HL-60 (cell line): ENCODE data around the gene JAK1.

Experiments used
- DNase-seq, 2 experiments: peaks; one replicate each; pipeline ENCODE4 v3.0.0-alpha.2; 2010 to 2020; ENCODE audit warnings: low read depth in 1 of 2, low spot score in 1 of 2
- H3K27ac ChIP-seq: fragments of 250-450 bp; sonication (Bioruptor Pico); replicated peaks from 2 replicates; pipeline ENCODE4 v1.5.1; 2020; ENCODE audit warnings: mild to moderate bottlenecking, moderate library complexity
- H3K27me3 ChIP-seq: fragments of 250-450 bp; sonication (Bioruptor Pico); 2 replicates; pipeline ENCODE4 v1.5.1; 2021; ENCODE audit warnings: mild to moderate bottlenecking, moderate library complexity; ENCODE audit not compliant: insufficient read depth, poor library complexity, severe bottlenecking
- H3K4me3 ChIP-seq: replicated peaks from 2 replicates; pipeline ENCODE4 v1.5.1; 2011; ENCODE audit warnings: mild to moderate bottlenecking, control low read depth, low read length; ENCODE audit not compliant: insufficient read depth
- GABPA ChIP-seq: IDR thresholded peaks from 2 replicates; pipeline ENCODE4 v1.6.1; 2012; ENCODE audit warnings: low read depth
- POLR2AphosphoS5 ChIP-seq: IDR thresholded peaks from 2 replicates; pipeline ENCODE4 v1.6.1; 2012; ENCODE audit warnings: low read depth
- SPI1 ChIP-seq: IDR thresholded peaks from 2 replicates; pipeline ENCODE4 v1.6.1; 2012; ENCODE audit warnings: low read depth, mild to moderate bottlenecking, borderline replicate concordance
- TF ChIP-seq, protein P1 (sequence below): IDR thresholded peaks from one replicate; pipeline ENCODE4 v1.5.1; 2011; ENCODE audit warnings: low read length, control low read depth, inconsistent platforms; ENCODE audit not compliant: insufficient read depth
- TF ChIP-seq, protein P2 (sequence below): IDR thresholded peaks from 2 replicates; pipeline ENCODE4 v1.6.1; 2012; ENCODE audit warnings: low read depth; ENCODE audit not compliant: insufficient replicate concordance

The JAK1 gene

DNA sequence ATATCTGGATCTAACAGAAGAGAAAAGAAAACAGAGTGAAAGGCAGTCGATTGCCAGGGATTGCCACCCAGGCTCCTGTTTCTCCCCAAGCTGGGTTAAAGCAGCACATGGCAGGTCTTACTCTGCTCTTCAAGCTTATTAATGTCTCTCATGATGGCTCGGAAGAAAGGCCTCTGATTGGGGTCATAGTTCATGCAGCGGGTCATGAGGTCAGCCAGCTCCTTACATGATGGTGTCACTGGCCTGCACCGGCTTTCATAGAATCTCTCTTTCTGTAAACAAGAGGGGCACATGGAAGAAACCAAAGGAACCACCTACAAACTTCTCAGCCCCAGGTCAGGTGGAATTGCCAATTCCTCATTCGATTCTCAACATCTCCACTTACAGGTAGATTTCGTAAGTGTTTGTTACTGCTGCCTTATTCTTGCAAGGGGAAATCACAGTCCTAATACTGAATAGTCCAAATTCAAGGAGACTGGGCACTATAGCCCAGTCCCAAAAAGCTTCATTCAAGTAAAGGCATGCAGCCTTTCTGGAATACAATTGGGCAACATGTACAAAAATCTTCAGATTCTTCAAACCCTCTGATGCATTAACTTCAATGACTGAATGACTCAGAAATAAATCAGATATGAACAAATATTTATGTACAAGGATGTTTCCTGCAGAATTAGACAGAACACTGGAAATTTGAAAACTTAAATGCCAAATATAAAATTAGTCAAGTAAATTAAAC, 124.9 kb downstream of the JAK1 start:
- Histone ChIP-seq H3K27ac (no peak overlapping the region), H3K27me3 (no peaks in the 10 kb centered on the region), H3K4me3 (no peak overlapping the region)
- TF ChIP-seq SPI1 (no peak), GABPA (no peak), POLR2AphosphoS5 (no peak)
- TF ChIP-seq, protein P1, sequence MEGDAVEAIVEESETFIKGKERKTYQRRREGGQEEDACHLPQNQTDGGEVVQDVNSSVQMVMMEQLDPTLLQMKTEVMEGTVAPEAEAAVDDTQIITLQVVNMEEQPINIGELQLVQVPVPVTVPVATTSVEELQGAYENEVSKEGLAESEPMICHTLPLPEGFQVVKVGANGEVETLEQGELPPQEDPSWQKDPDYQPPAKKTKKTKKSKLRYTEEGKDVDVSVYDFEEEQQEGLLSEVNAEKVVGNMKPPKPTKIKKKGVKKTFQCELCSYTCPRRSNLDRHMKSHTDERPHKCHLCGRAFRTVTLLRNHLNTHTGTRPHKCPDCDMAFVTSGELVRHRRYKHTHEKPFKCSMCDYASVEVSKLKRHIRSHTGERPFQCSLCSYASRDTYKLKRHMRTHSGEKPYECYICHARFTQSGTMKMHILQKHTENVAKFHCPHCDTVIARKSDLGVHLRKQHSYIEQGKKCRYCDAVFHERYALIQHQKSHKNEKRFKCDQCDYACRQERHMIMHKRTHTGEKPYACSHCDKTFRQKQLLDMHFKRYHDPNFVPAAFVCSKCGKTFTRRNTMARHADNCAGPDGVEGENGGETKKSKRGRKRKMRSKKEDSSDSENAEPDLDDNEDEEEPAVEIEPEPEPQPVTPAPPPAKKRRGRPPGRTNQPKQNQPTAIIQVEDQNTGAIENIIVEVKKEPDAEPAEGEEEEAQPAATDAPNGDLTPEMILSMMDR: no peak
- TF ChIP-seq, protein P2, sequence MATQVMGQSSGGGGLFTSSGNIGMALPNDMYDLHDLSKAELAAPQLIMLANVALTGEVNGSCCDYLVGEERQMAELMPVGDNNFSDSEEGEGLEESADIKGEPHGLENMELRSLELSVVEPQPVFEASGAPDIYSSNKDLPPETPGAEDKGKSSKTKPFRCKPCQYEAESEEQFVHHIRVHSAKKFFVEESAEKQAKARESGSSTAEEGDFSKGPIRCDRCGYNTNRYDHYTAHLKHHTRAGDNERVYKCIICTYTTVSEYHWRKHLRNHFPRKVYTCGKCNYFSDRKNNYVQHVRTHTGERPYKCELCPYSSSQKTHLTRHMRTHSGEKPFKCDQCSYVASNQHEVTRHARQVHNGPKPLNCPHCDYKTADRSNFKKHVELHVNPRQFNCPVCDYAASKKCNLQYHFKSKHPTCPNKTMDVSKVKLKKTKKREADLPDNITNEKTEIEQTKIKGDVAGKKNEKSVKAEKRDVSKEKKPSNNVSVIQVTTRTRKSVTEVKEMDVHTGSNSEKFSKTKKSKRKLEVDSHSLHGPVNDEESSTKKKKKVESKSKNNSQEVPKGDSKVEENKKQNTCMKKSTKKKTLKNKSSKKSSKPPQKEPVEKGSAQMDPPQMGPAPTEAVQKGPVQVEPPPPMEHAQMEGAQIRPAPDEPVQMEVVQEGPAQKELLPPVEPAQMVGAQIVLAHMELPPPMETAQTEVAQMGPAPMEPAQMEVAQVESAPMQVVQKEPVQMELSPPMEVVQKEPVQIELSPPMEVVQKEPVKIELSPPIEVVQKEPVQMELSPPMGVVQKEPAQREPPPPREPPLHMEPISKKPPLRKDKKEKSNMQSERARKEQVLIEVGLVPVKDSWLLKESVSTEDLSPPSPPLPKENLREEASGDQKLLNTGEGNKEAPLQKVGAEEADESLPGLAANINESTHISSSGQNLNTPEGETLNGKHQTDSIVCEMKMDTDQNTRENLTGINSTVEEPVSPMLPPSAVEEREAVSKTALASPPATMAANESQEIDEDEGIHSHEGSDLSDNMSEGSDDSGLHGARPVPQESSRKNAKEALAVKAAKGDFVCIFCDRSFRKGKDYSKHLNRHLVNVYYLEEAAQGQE: no peak
- DNase-seq: no peak

DNA sequence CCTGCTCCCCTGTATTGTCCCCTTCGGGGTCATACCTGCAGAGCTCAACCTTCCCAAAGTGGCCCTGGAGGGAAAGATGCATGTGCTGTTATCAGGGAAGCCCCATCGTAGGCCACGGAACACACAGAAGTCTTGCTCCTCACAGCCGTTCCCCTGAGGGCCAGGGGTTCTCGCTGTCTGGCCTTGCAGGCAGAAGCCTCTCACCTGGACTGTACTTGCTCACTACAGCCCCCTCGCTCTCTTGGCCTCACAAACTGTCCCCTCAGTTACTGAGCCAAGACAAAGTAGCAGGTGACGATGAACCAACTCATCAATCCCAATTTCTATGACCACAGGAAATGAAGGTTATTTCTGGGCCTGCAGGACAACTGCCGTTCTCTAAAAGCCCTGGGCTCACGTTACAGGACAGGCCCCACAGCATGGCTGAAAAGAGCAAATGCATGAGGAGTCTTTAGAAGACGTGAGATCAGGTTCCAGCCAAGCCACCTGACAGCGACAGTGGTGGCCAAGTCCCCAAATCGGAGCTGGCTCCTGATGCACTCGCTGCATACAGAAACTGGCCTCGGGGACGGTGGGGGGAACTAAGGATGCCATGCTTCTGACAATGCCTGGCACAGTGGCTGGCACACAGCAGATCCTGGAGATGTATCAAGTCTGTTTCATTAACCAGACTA, 126.5 kb downstream of the JAK1 start:
- DNase-seq: no peak
- TF ChIP-seq, protein P2: no peak
- TF ChIP-seq GABPA (no peak), POLR2AphosphoS5 (no peak), SPI1 (no peak)
- TF ChIP-seq, protein P1: no peak
- Histone ChIP-seq H3K27ac (no peak overlapping the region), H3K4me3 (no peak overlapping the region), H3K27me3 (no peaks in the 10 kb centered on the region)

DNA sequence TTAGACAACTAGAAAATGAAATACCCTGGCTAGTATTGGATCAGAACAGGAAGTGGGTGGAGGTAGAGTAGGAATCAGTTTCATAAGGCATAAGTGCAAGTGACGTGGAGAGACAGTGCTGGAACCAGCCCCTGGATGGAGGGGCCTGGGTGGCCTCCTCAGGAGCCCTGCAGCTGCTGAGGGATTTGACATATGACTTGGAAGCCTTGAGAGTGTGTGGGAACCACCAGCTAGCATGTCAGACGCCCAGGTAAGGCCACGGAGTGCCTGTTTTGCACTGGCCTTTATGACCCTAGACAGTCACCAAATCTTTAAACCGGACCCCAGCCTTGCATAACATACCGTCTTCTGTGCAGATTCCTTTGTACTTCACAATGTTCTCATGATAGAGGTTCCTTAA, 127.1 kb downstream of the JAK1 start:
- Histone ChIP-seq H3K4me3 (no peak overlapping the region), H3K27me3 (no peaks in the 10 kb centered on the region), H3K27ac (no peak overlapping the region)
- DNase-seq: no peak
- TF ChIP-seq POLR2AphosphoS5 (no peak), GABPA (no peak), SPI1 (no peak)
- TF ChIP-seq, protein P1: no peak
- TF ChIP-seq, protein P2: no peak
